ENCODE measurements around the gene TP63. TPM values are rescaled to one million over a fixed set of nuclear protein-coding genes. Genes with fewer than 3 reads are reported as not detected.

TP63 gene
- total and polyA plus RNA-seq, 2 donors (not counting 3 experiments of a cell fraction or from before 2014, with no cell fraction given): not detected

GRCh38 chr3:189659571-189659970 lies 28.4 kb downstream of the TP63 start:
- Histone ChIP-seq H3K79me2 (ENCODE audit: control insufficient read depth, insufficient read depth, low read length) (no peaks in the 10 kb centered on the region), H3K27me3 (ENCODE audit: control insufficient read depth in 2 of 2, insufficient read depth in 2 of 2, low read length in 2 of 2) (no peaks in the 10 kb centered on the region), H3K36me3 (ENCODE audit: control insufficient read depth in 2 of 2, extremely low read depth in 1 of 2, insufficient read depth in 2 of 2, low read length in 2 of 2) (no peaks in the 10 kb centered on the region), H3K4me2 (ENCODE audit: insufficient read depth, low read length) (no peak overlapping the region), H3K4me3 (replicated peaks in 1 of 3; ENCODE audit: insufficient read depth in 1 of 3, low read depth in 1 of 3, low read length in 3 of 3) (no peak overlapping the region), H4K20me1 (replicated peaks; ENCODE audit: control insufficient read depth, extremely low read depth, insufficient read depth, low read length) (no peaks in the 10 kb centered on the region), H3K9me1 (replicated peaks; ENCODE audit: control insufficient read depth, extremely low read depth, insufficient read depth, low read length) (no peaks in the 10 kb centered on the region), H2AFZ (ENCODE audit: low read depth, low read length) (no peak overlapping the region), H3K9me3 (replicated peaks; ENCODE audit: control insufficient read depth, insufficient read depth, low read length) (no peaks in the 10 kb centered on the region), H3K27ac (ENCODE audit: insufficient read depth, low read depth, low read length) (no peak overlapping the region), H3K9ac (replicated peaks; ENCODE audit: extremely low read depth, insufficient read depth, low read length) (no peak overlapping the region), H3K4me1 (ENCODE audit: control insufficient read depth, extremely low read depth, insufficient read depth, low read length) (no peaks in the 10 kb centered on the region)
- TF ChIP-seq MAX (IDR thresholded peaks at IDR 0.05; ENCODE audit: insufficient read depth, insufficient read length): no peak
- TF ChIP-seq EZH2 (IDR thresholded peaks at IDR 0.05; ENCODE audit: borderline replicate concordance, low read depth, low read length, severe bottlenecking): no peak
- no peak for TF ChIP-seq CTCF (IDR thresholded peaks at IDR 0.05; ENCODE audit: extremely low read depth in 1 of 2, insufficient read depth in 1 of 2, low read depth in 1 of 2, low read length in 2 of 2)
- no peak for TF ChIP-seq FOS (IDR thresholded peaks at IDR 0.05; ENCODE audit: borderline replicate concordance, insufficient read depth, low read length)
- no peak for TF ChIP-seq POLR2A (IDR thresholded peaks at IDR 0.05; ENCODE audit: low read depth, low read length)
- TF ChIP-seq MYC (IDR thresholded peaks at IDR 0.05; ENCODE audit: low read depth, low read length): no peak
- no peak for TF ChIP-seq JUN (IDR thresholded peaks at IDR 0.05; ENCODE audit: borderline replicate concordance, insufficient read depth, insufficient read length, low read depth)
- TF ChIP-seq POLR2AphosphoS5 (IDR thresholded peaks at IDR 0.05; ENCODE audit: insufficient read depth, low read depth, low read length): no peak
- no peak for TF ChIP-seq GATA2 (IDR thresholded peaks at IDR 0.05; ENCODE audit: insufficient read depth, insufficient read length, low read depth, low read length)
- dilution Hi-C loops (cut with MboI; ENCODE audit: extremely low pct_ligation_motif_present, low sequenced_read_pairs): no loop called here
- no peak for DNase-seq (ENCODE audit: low read depth, low spot score)
- POLR2A ChIA-PET: no interaction called here
- FAIRE-seq: no peak
- CTCF ChIA-PET: no interaction called here
- no TSS peak for BruUV-seq (replicated peaks)
- intact Hi-C loops (cut with micrococcal nuclease): no loop called here

Data from endothelial cell of umbilical vein (primary cell).